ENCODE data around the gene MESD.

Gene MESD

DNA sequence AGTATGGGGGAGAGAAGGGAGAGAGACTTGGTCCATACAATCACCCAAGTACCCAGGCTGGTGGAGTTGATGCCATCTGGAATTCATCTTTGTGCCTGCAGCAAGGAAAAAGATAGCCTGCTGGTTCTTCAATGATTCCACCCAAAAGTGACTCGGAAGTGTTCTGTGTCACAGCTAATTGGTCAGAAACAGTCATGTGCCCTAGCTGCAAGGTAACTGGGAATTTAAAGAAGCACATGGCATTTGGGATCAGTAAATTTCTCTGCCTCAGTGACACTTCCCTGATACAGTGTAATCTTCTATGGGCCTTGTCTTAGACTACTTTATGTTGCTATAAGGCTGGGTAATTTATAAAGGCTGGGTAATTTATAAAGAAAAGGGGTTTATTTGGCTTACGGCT lies 28.6 kb upstream of the MESD start:
- Histone ChIP-seq H3K9ac (ENCODE audit: low read length) (no peak overlapping the region), H4K91ac (ENCODE audit: low read length) (no peak overlapping the region), H2BK15ac (ENCODE audit: low read depth, poor library complexity, severe bottlenecking) (no peak overlapping the region), H3K14ac (ENCODE audit: low read length in 2 of 2) (no peak overlapping the region), H4K8ac (ENCODE audit: low read length) (no peak overlapping the region), H3K27me3 (ENCODE audit: control insufficient read depth in 1 of 2, insufficient read depth in 1 of 2, low read length in 2 of 2) (no peaks in the 10 kb centered on the region), H3K9me3 (ENCODE audit: control insufficient read depth, low read length) (no peaks in the 10 kb centered on the region), H3K36me3 (ENCODE audit: control insufficient read depth in 1 of 2, insufficient read depth in 2 of 2, low read depth in 1 of 2, low read length in 2 of 2) (no peaks in the 10 kb centered on the region), H3K79me1 (replicated peaks; ENCODE audit: low read length, poor library complexity, severe bottlenecking) (peaks cover 3% of the 10 kb centered on the region), H3K23ac (ENCODE audit: low read length in 2 of 2) (no peak overlapping the region), H3K4me1 (ENCODE audit: control insufficient read depth, insufficient read depth, low read depth, low read length) (no peaks in the 10 kb centered on the region), H3K4me3 (ENCODE audit: insufficient read depth in 1 of 2, low read depth in 1 of 2, low read length in 2 of 2) (no peak overlapping the region), H3K18ac (ENCODE audit: low read depth in 1 of 2, low read length in 2 of 2) (no peak overlapping the region), H3K27ac (ENCODE audit: low read length, poor library complexity, severe bottlenecking) (no peak overlapping the region), H3K4me2 (ENCODE audit: low read length, poor library complexity, severe bottlenecking) (no peak overlapping the region), H2AK5ac (ENCODE audit: low read length, severe bottlenecking) (no peak overlapping the region), H2BK5ac (ENCODE audit: low read depth, low read length, poor library complexity, severe bottlenecking) (no peak overlapping the region), H2BK120ac (ENCODE audit: low read depth, low read length) (no peak overlapping the region), H2BK12ac (ENCODE audit: low read length in 2 of 2) (no peak overlapping the region), H3K4ac (ENCODE audit: low read depth in 1 of 2, low read length in 2 of 2) (no peak overlapping the region), H2AFZ (ENCODE audit: low read depth, low read length) (no peak overlapping the region)
- DNase-seq = no peak
- WGBS = 96% methylated on average over 2 of the region's 2 CpGs

DNA sequence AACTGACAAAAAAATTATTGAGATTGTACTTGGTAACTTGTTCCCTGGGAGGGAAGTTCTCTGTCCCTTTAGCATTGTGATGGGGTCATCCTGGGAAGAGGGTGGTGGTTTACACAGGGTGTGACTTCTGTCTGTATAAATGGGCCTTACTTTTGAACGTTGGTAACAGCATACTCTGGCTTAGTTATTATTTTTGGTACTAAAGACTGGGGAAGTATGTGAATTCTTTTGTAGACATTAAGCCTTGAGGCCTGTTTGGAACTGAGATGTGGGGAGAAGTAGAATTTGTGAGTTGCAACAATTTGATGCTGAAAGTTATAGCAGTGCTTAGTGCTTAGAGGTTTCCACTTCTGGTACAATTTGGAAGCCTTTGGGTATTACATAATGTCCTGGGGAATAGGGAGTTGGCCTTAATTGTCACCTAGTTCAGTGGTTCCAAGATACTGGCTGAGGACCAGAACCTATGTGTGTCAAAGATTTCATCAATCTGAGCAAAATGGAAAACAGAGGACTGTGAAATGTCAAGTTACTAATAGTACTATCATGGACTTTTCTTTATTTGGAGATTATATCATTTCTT lies 27.0 kb upstream of the MESD start:
- H2BK12ac ChIP-seq (ENCODE audit: low read length in 2 of 2) = no peak overlapping the region
- H2BK120ac ChIP-seq (ENCODE audit: low read depth, low read length) = no peak overlapping the region
- WGBS = 84% methylated on average over 1 of the region's 1 CpG
- no peak overlapping the region for H3K23ac ChIP-seq (ENCODE audit: low read length in 2 of 2)
- no peak overlapping the region for H2AFZ ChIP-seq (ENCODE audit: low read depth, low read length)
- H4K91ac ChIP-seq (ENCODE audit: low read length) = no peak overlapping the region
- no peak overlapping the region for H3K4me2 ChIP-seq (ENCODE audit: low read length, poor library complexity, severe bottlenecking)
- DNase-seq = no peak
- H3K27ac ChIP-seq (ENCODE audit: low read length, poor library complexity, severe bottlenecking) = no peak overlapping the region
- peaks cover 7% of the 10 kb centered on the region for H3K79me1 ChIP-seq (replicated peaks; ENCODE audit: low read length, poor library complexity, severe bottlenecking)
- H3K9ac ChIP-seq (ENCODE audit: low read length) = peak overlapping the region; percentile 25
- H4K8ac ChIP-seq (ENCODE audit: low read length) = no peak overlapping the region
- no peak overlapping the region for H2BK15ac ChIP-seq (ENCODE audit: low read depth, poor library complexity, severe bottlenecking)
- H3K14ac ChIP-seq (ENCODE audit: low read length in 2 of 2) = no peak overlapping the region
- no peaks in the 10 kb centered on the region for H3K36me3 ChIP-seq (ENCODE audit: control insufficient read depth in 1 of 2, insufficient read depth in 2 of 2, low read depth in 1 of 2, low read length in 2 of 2)
- H2BK5ac ChIP-seq (ENCODE audit: low read depth, low read length, poor library complexity, severe bottlenecking) = no peak overlapping the region
- no peaks in the 10 kb centered on the region for H3K4me1 ChIP-seq (ENCODE audit: control insufficient read depth, insufficient read depth, low read depth, low read length)
- H3K4me3 ChIP-seq (ENCODE audit: insufficient read depth in 1 of 2, low read depth in 1 of 2, low read length in 2 of 2) = no peak overlapping the region
- no peaks in the 10 kb centered on the region for H3K27me3 ChIP-seq (ENCODE audit: control insufficient read depth in 1 of 2, insufficient read depth in 1 of 2, low read length in 2 of 2)
- no peak overlapping the region for H3K18ac ChIP-seq (ENCODE audit: low read depth in 1 of 2, low read length in 2 of 2)
- no peak overlapping the region for H3K4ac ChIP-seq (ENCODE audit: low read depth in 1 of 2, low read length in 2 of 2)
- no peak overlapping the region for H2AK5ac ChIP-seq (ENCODE audit: low read length, severe bottlenecking)
- no peaks in the 10 kb centered on the region for H3K9me3 ChIP-seq (ENCODE audit: control insufficient read depth, low read length)

GRCh38 chr15:81015621-81016488 lies 26.2 kb upstream of the MESD start:
- H2BK12ac ChIP-seq (ENCODE audit: low read length in 2 of 2) = no peak overlapping the region
- H4K8ac ChIP-seq (ENCODE audit: low read length) = no peak overlapping the region
- H2BK5ac ChIP-seq (ENCODE audit: low read depth, low read length, poor library complexity, severe bottlenecking) = no peak overlapping the region
- H3K18ac ChIP-seq (ENCODE audit: low read depth in 1 of 2, low read length in 2 of 2) = no peak overlapping the region
- no peak overlapping the region for H2BK120ac ChIP-seq (ENCODE audit: low read depth, low read length)
- H3K4me3 ChIP-seq (ENCODE audit: insufficient read depth in 1 of 2, low read depth in 1 of 2, low read length in 2 of 2) = no peak overlapping the region
- no peak overlapping the region for H2AK5ac ChIP-seq (ENCODE audit: low read length, severe bottlenecking)
- no peaks in the 10 kb centered on the region for H3K9me3 ChIP-seq (ENCODE audit: control insufficient read depth, low read length)
- DNase-seq = no peak
- H3K79me1 ChIP-seq (replicated peaks; ENCODE audit: low read length, poor library complexity, severe bottlenecking) = peaks cover 7% of the 10 kb centered on the region
- no peak overlapping the region for H3K4ac ChIP-seq (ENCODE audit: low read depth in 1 of 2, low read length in 2 of 2)
- no peak overlapping the region for H3K14ac ChIP-seq (ENCODE audit: low read length in 2 of 2)
- H4K91ac ChIP-seq (ENCODE audit: low read length) = no peak overlapping the region
- no peak overlapping the region for H3K4me2 ChIP-seq (ENCODE audit: low read length, poor library complexity, severe bottlenecking)
- no peak overlapping the region for H2BK15ac ChIP-seq (ENCODE audit: low read depth, poor library complexity, severe bottlenecking)
- peak overlapping the region; percentile 25 for H3K9ac ChIP-seq (ENCODE audit: low read length)
- no peak overlapping the region for H2AFZ ChIP-seq (ENCODE audit: low read depth, low read length)
- no peaks in the 10 kb centered on the region for H3K27me3 ChIP-seq (ENCODE audit: control insufficient read depth in 1 of 2, insufficient read depth in 1 of 2, low read length in 2 of 2)
- H3K23ac ChIP-seq (ENCODE audit: low read length in 2 of 2) = no peak overlapping the region
- H3K27ac ChIP-seq (ENCODE audit: low read length, poor library complexity, severe bottlenecking) = no peak overlapping the region
- no peaks in the 10 kb centered on the region for H3K4me1 ChIP-seq (ENCODE audit: control insufficient read depth, insufficient read depth, low read depth, low read length)
- WGBS = 79% methylated on average over 7 of the region's 8 CpGs
- H3K36me3 ChIP-seq (ENCODE audit: control insufficient read depth in 1 of 2, insufficient read depth in 2 of 2, low read depth in 1 of 2, low read length in 2 of 2) = no peaks in the 10 kb centered on the region

GRCh38 chr15:81014446-81015093 lies 25.0 kb upstream of the MESD start:
- peaks cover 9% of the 10 kb centered on the region for H3K79me1 ChIP-seq (replicated peaks; ENCODE audit: low read length, poor library complexity, severe bottlenecking)
- no peak overlapping the region for H2BK15ac ChIP-seq (ENCODE audit: low read depth, poor library complexity, severe bottlenecking)

More at GRCh38 chr15:81014446-81015093, 25.0 kb upstream of the MESD start:
- H3K23ac ChIP-seq (ENCODE audit: low read length in 2 of 2) = no peak overlapping the region
- H3K18ac ChIP-seq (ENCODE audit: low read depth in 1 of 2, low read length in 2 of 2) = no peak overlapping the region
- no peak overlapping the region for H4K91ac ChIP-seq (ENCODE audit: low read length)
- no peak overlapping the region for H4K8ac ChIP-seq (ENCODE audit: low read length)
- no peaks in the 10 kb centered on the region for H3K36me3 ChIP-seq (ENCODE audit: control insufficient read depth in 1 of 2, insufficient read depth in 2 of 2, low read depth in 1 of 2, low read length in 2 of 2)
- H3K4ac ChIP-seq (ENCODE audit: low read depth in 1 of 2, low read length in 2 of 2) = no peak overlapping the region
- DNase-seq = no peak
- no peak overlapping the region for H2BK120ac ChIP-seq (ENCODE audit: low read depth, low read length)
- H2AFZ ChIP-seq (ENCODE audit: low read depth, low read length) = no peak overlapping the region
- no peak overlapping the region for H3K4me3 ChIP-seq (ENCODE audit: insufficient read depth in 1 of 2, low read depth in 1 of 2, low read length in 2 of 2)
- no peaks in the 10 kb centered on the region for H3K4me1 ChIP-seq (ENCODE audit: control insufficient read depth, insufficient read depth, low read depth, low read length)
- H2AK5ac ChIP-seq (ENCODE audit: low read length, severe bottlenecking) = no peak overlapping the region
- H2BK12ac ChIP-seq (ENCODE audit: low read length in 2 of 2) = no peak overlapping the region
- H3K27me3 ChIP-seq (ENCODE audit: control insufficient read depth in 1 of 2, insufficient read depth in 1 of 2, low read length in 2 of 2) = no peaks in the 10 kb centered on the region
- 100% methylated on average over 7 of the region's 9 CpGs for WGBS
- H2BK5ac ChIP-seq (ENCODE audit: low read depth, low read length, poor library complexity, severe bottlenecking) = no peak overlapping the region
- no peak overlapping the region for H3K9ac ChIP-seq (ENCODE audit: low read length)
- H3K4me2 ChIP-seq (ENCODE audit: low read length, poor library complexity, severe bottlenecking) = no peak overlapping the region
- H3K27ac ChIP-seq (ENCODE audit: low read length, poor library complexity, severe bottlenecking) = no peak overlapping the region
- H3K9me3 ChIP-seq (ENCODE audit: control insufficient read depth, low read length) = no peaks in the 10 kb centered on the region
- H3K14ac ChIP-seq (ENCODE audit: low read length in 2 of 2) = no peak overlapping the region
